Activated T-cell treated with anti-CD3 and anti-CD28 coated beads for 48 hours (primary cell): ENCODE results near the gene STK38L.

Experiments used
- DNase-seq: peaks from one replicate; pipeline ENCODE4 v3.0.0-alpha.2; 2020; ENCODE audit warnings: low read depth

Gene STK38L

GRCh38 chr12:27277846-27278260 lies 33.8 kb downstream of the STK38L start:
- DNase-seq: no peak

- no peak for DNase-seq
Observed at GRCh38 chr12:27279826-27280225, 35.7 kb downstream of the STK38L start.

- no peak for DNase-seq
Observed at GRCh38 chr12:27280412-27280811, 36.3 kb downstream of the STK38L start.

GRCh38 chr12:27282754-27283153 lies 38.7 kb downstream of the STK38L start:
- no peak for DNase-seq

GRCh38 chr12:27284021-27284420 lies 39.9 kb downstream of the STK38L start:
- DNase-seq: no peak

GRCh38 chr12:27284751-27285150 lies 40.7 kb downstream of the STK38L start:
- DNase-seq: no peak

- DNase-seq: no peak
Observed at GRCh38 chr12:27285403-27285802, 41.3 kb downstream of the STK38L start.

- DNase-seq: no peak
Observed at GRCh38 chr12:27289414-27289813, 45.3 kb downstream of the STK38L start.

GRCh38 chr12:27290501-27291168 lies 46.5 kb downstream of the STK38L start:
- no peak for DNase-seq

- no peak for DNase-seq
Observed at GRCh38 chr12:27291862-27292261, 47.8 kb downstream of the STK38L start.

- DNase-seq: no peak
Observed at GRCh38 chr12:27292718-27293117, 48.6 kb downstream of the STK38L start.

GRCh38 chr12:27293463-27293862 lies 49.4 kb downstream of the STK38L start:
- DNase-seq: no peak

- no peak for DNase-seq
Observed at GRCh38 chr12:27296674-27297073, 52.6 kb downstream of the STK38L start.

- DNase-seq: no peak
Observed at GRCh38 chr12:27297566-27297965, 53.5 kb downstream of the STK38L start.

GRCh38 chr12:27299102-27299501 lies 55.0 kb downstream of the STK38L start:
- no peak for DNase-seq

- no peak for DNase-seq
Observed at GRCh38 chr12:27300226-27300625, 56.1 kb downstream of the STK38L start.

- DNase-seq: no peak
Observed at GRCh38 chr12:27303139-27304111, 59.3 kb downstream of the STK38L start.

- no peak for DNase-seq
Observed at GRCh38 chr12:27304856-27305255, 60.8 kb downstream of the STK38L start.

- no peak for DNase-seq
Observed at GRCh38 chr12:27305673-27306456, 61.8 kb downstream of the STK38L start.

- DNase-seq: no peak
Observed at GRCh38 chr12:27309293-27309994, 65.4 kb downstream of the STK38L start.

GRCh38 chr12:27309995-27310315 lies 65.9 kb downstream of the STK38L start:
- no peak for DNase-seq

- DNase-seq: no peak
Observed at GRCh38 chr12:27316947-27317346, 72.9 kb downstream of the STK38L start.
